H1 (cell line): ENCODE measurements around the gene GDF15. TPM values are rescaled to one million over a fixed set of nuclear protein-coding genes. Genes with fewer than 3 reads are reported as not detected.

ENCODE experiments used
- SP2 ChIP-seq: IDR thresholded peaks from 2 replicates; pipeline ENCODE4 v1.6.1; 2012; ENCODE audit warnings: mild to moderate bottlenecking, low read length, inconsistent platforms
- polyA plus RNA-seq, 7 experiments: library from polyadenylated mRNA; depleted of rRNA in 3 of 7; stranded (reverse) in 5 of 7; unstranded in 2 of 7; fragments of >200 nt in 5 of 7; fragments of 200-250 nt in 2 of 7; gene quantifications; 1 replicate in 5 of 7; 2 replicates in 1 of 7; 4 replicates in 1 of 7; pipeline versions ENCODE4 v1.2.1 to v1.2.3, GENCODE V29; 2011 to 2013; ENCODE audit warnings: missing spikeins in 2 of 7, mixed read lengths in 2 of 7
- total RNA-seq: library from RNA; stranded (reverse); fragmentation: NEBNext Ultra II Directional; extraction: Animal tissue kit (Norgen Biotek cat#: 25700); gene quantifications from 2 replicates; pipeline ENCODE4 v1.2.1, GENCODE V29; 2021

GDF15 gene
- total and polyA plus RNA-seq, 2 of the 8 experiments (the other 6 are each of a cell fraction or from before 2014, with no cell fraction given), result 4.1 to 8.5 TPM

DNA sequence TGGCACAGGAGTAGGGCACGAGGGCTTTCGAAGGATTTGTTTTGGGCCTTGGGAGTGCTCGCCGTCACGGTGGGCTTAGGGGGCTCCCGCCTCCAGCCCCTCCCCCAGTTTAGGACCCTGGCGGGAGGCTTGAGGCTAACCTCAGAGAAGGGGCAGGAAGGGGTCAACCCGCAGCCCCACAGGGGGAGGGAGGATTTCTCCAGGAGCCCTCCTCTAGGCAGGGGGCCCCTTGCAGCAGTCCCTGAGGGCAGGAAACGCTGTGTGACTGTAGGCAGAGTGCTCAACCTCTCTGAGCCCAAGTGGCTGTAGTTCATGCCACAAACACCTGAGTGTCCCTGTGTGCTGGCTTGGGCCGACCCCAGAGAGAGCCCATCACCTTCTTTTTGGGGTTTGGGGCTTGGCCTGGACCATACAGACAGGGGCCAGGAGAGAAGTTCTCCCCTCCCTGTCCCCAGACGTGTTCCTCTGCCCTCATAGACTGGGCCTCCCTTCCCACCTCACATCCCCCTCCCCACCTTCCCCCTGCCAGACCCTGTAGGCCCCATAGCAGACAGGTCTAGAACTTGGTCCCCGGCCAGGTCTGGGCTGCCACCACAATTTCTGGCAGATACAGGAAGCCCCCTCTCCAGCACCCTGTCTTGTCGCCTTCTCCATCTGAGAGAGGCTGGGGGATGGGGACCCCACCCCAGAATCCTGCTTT, 43.9 kb downstream of the GDF15 start (continued):
- no peak for TF ChIP-seq SP2
